ENCODE results near the gene ERLIN1.

GRCh38 chr10:100229819-100230422 is 44.1 kb upstream of the ERLIN1 start:
- TF ChIP-seq CTCF (conservative IDR thresholded peaks at IDR 0.05; ENCODE audit: low read depth in 2 of 2) (no peak), REST (IDR thresholded peaks at IDR 0.05; ENCODE audit: unreplicated experiment) (no peak), JUNB (IDR thresholded peaks at IDR 0.05; ENCODE audit: unreplicated experiment) (no peak), ETS1 (IDR thresholded peaks at IDR 0.05) (no peak), EZH2phosphoT487 (IDR thresholded peaks at IDR 0.05; ENCODE audit: unreplicated experiment) (no peak), POLR2AphosphoS5 (IDR thresholded peaks at IDR 0.05; ENCODE audit: low read depth) (no peak), EZH2 (IDR thresholded peaks at IDR 0.05; ENCODE audit: low read depth, unreplicated experiment) (no peak), CREB1 (CRISPR knock-in tag; IDR thresholded peaks at IDR 0.05; ENCODE audit: low read depth) (no peak), ZNF114 (CRISPR knock-in tag; IDR thresholded peaks at IDR 0.05) (no peak), STAT1 (IDR thresholded peaks at IDR 0.05; ENCODE audit: unreplicated experiment) (no peak), NANOG (IDR thresholded peaks at IDR 0.05; ENCODE audit: borderline replicate concordance) (no peak), ZNF462 (CRISPR knock-in tag; IDR thresholded peaks at IDR 0.05) (no peak), ZNF331 (CRISPR knock-in tag; IDR thresholded peaks at IDR 0.05; ENCODE audit: low read depth) (no peak)
